VCaP (cell line): Measurements from ENCODE around the gene ATP1A2.
A peak's percentile ranks its signal among the peaks of the same experiment; 100 is the strongest.

Experiments used
- H3K27ac ChIP-seq: fragments of 450-650 bp; 2 replicates; pipeline ENCODE4 v1.5.1; 2017
- CTCF ChIP-seq: fragments of 450-650 bp; conservative IDR thresholded peaks from 2 replicates; pipeline ENCODE4 v1.5.1; 2017; ENCODE audit warnings: mild to moderate bottlenecking, moderate library complexity

ATP1A2 gene

GRCh38 chr1:160157174-160157573, 41.6 kb downstream of the ATP1A2 start:
- TF ChIP-seq CTCF, result no peak
- H3K27ac ChIP-seq, result no peak overlapping the region; the same call in 1 of the 2 replicates

- no peak overlapping the region for H3K27ac ChIP-seq
- no peak for TF ChIP-seq CTCF
These were observed 42.5 kb downstream of the ATP1A2 start for GRCh38 chr1:160158031-160158430.

GRCh38 chr1:160158534-160158933, 43.0 kb downstream of the ATP1A2 start:
- no peak for TF ChIP-seq CTCF
- no peak overlapping the region for H3K27ac ChIP-seq

- TF ChIP-seq CTCF, result no peak
- peak overlapping the region; percentile 57 for H3K27ac ChIP-seq
These were observed 44.3 kb downstream of the ATP1A2 start for GRCh38 chr1:160159846-160160245.

DNA sequence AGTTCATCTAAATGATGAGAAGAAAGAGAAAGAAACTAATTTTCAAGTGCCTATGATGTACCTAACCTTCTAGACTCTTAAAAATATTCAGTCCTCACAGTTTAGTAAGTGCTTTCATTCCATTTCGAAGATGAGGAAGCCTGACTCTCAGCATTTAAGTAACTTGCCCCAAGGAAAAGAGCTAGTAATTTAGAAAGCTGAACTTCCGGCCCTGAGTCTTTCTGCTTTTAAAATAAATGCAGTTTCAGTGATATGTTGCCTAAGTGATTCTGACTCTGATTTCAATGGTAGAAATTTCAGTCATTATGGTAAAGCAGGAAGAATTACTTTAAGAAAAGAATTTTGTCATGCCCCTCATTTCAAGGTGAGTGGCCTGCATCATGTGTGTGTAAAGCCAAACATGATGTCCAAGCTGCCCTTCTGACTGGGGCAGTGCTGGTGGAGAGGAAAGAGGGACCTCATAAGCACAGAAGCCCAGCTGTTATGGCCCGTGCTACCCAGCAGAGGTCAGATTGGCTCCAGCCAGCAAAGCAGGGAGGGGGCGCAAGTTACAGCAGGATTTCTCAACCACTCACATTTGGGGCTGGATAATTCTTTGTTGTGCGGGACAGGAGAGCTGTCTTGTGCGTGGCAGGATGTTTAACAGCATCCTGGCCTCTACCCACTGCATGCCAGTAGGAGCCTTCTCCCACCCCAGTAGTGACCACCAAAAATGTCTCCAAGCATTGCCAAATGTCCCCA, 46.6 kb downstream of the ATP1A2 start:
- TF ChIP-seq CTCF, result no peak
- no peak overlapping the region for H3K27ac ChIP-seq

GRCh38 chr1:160162931-160163330, 47.4 kb downstream of the ATP1A2 start:
- no peak overlapping the region for H3K27ac ChIP-seq
- no peak for TF ChIP-seq CTCF

DNA sequence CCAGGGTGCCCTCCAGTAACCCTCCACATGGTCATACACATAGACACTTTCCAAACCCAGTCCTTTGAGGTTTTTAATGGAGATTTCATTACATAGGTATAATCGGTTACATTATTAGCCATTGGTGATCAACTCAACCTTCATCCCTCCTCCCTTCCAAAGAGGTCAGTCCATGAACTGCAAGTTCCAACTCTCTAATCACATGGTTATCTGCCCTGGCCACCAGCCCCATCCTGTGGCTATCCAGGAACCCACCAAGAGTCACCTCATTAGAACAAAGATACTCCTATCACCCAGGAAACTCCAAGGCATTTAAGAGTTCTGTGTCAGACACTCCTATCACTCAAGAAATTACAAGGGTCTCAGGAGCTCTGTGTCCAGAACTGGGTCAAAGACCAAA, 48.1 kb downstream of the ATP1A2 start:
- H3K27ac ChIP-seq, result no peak overlapping the region
- TF ChIP-seq CTCF, result no peak
